HS-27A (cell line): ENCODE measurements around the gene RFT1.

Experiments
- DNase-seq: peaks from one replicate; pipeline ENCODE4 v3.0.0-alpha.2; 2012; ENCODE audit warnings: low read depth, missing footprints

Gene RFT1

DNA sequence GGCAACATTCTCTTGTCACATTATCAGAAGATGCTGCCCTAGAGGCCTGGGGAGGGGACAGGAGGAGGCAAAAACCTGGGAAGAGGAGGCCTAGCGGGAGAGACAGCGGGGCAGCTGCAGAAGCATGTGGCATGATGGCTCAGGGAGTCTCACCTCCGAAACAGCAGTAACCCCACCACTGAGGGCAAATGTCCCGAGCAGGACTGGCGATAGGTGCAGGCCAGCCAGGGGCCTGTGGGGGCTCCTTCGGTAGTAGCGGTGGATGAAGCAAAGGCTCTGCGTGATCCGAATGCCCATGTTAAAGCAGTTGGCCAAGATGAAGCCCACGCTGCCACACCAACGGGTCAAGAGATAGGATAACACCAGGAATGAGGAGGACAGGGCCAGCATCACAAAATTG, 38.0 kb downstream of the RFT1 start:
- no peak for DNase-seq

DNA sequence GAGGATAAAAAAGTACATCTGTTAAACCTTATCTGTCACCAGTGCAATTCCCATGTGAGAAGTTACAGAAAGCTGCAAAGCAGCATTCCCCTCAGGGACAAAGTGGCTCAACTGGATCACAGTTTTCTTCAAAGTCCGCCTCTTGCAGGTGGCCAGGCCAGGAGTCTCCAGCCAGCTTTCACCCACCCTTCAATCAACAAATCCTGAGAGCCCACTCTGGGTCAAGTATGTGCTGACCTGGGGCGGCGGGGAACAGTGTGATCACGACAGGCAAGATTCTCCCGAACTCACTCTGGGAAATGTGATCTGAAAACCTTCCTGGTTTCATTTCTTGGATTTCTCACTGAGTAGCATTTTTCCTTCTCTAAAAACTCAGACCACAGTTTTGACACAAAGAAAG, 39.2 kb downstream of the RFT1 start:
- no peak for DNase-seq

- no peak for DNase-seq
Observed at GRCh38 chr3:53089511-53089910, 40.7 kb downstream of the RFT1 start.

DNA sequence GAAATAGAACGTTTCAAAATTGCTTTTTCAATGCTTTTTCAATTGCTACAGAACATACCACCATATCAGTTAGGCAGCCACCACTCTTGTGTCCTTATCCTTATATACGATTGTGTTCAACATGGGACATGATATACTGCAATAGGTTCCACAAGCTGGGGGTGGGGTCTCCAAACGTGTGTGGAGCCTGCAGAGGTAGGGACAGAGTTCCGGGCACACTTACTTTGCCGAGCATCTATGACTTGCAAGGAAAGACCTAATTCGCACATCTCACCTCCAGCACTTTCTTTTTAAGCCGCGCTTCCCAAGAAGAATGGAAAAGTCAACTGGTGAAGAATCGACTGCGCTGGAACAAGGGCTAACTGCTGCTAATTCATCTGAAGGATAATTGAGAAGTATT, 44.8 kb downstream of the RFT1 start:
- no peak for DNase-seq

GRCh38 chr3:53084310-53085001, 45.8 kb downstream of the RFT1 start:
- DNase-seq: no peak

GRCh38 chr3:53083949-53084309, 46.3 kb downstream of the RFT1 start:
- DNase-seq: no peak

GRCh38 chr3:53083521-53083920, 46.7 kb downstream of the RFT1 start:
- no peak for DNase-seq

GRCh38 chr3:53082736-53083135, 47.5 kb downstream of the RFT1 start:
- no peak for DNase-seq

- no peak for DNase-seq
Observed at GRCh38 chr3:53081318-53081717, 48.9 kb downstream of the RFT1 start.

DNA sequence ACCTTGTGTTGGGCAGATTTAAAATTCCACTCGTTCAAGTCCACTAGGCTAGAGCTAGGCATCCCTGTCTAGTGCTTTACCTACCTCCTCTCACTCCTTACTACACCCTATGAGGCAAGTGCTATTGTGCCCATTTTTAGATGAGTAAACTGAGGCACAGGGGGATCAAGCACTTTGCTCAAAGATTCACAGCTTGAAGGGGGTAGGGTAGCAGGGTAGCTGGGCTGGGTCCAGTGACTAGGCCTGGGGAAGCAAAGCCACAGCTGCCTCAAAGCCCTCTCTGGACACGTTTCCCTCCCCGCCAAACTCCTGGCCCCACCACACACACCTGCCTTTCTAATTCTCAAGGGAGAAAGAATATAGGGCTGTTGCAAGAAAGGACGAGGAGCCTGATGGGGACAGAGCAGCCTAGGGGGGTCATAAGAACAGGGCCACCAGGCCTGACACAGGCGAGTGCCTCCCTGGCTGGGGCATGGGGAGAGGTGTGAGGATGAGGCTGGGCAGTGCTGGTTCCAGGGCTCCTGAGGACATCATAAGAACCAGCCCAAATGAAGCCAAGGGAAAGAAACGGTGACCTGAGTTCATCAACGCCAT, 49.5 kb downstream of the RFT1 start:
- no peak for DNase-seq

- no peak for DNase-seq
Observed at GRCh38 chr3:53079791-53080555, 50.3 kb downstream of the RFT1 start.

DNA sequence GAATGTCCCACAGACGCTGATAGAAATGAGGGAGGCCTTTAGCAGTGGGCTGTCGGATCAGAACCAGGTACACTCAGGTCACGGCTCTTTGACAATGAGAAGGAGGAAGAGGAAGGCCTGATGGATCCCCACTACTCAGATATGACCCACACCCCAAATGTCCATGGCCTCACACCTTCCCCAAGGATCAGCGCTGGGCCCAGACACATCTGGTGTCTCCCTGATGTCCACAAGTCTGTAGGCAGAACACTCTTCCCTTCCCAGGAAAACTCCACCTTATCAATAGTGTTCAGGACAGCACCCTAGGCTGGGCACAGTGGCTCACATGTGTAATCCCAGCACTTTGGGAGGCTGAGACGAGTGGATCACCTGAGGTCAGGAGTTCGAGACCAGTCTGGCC, 51.1 kb downstream of the RFT1 start:
- no peak for DNase-seq

DNA sequence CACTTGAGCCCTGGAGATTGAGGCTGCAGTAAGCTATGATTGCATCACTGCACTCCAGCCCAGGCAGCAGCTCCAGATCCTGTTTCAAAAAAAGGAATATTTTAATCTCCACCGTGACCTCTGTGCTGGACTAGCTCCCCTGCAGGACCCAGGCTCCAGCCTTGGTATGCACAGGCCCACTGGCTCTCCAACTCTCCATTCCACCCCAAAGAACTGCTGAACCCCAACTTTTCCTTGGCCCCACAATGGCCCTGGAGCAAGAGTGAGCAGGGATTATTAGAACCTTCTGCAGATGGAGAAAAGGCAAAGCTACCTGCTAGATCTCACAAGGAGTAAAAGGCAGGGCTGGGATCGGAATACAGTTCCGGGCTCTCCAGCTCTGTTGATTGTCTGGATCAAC, 51.6 kb downstream of the RFT1 start:
- DNase-seq: no peak

GRCh38 chr3:53077476-53078220, 52.6 kb downstream of the RFT1 start:
- DNase-seq: no peak

GRCh38 chr3:53075743-53076140, 54.5 kb downstream of the RFT1 start:
- DNase-seq: no peak

DNA sequence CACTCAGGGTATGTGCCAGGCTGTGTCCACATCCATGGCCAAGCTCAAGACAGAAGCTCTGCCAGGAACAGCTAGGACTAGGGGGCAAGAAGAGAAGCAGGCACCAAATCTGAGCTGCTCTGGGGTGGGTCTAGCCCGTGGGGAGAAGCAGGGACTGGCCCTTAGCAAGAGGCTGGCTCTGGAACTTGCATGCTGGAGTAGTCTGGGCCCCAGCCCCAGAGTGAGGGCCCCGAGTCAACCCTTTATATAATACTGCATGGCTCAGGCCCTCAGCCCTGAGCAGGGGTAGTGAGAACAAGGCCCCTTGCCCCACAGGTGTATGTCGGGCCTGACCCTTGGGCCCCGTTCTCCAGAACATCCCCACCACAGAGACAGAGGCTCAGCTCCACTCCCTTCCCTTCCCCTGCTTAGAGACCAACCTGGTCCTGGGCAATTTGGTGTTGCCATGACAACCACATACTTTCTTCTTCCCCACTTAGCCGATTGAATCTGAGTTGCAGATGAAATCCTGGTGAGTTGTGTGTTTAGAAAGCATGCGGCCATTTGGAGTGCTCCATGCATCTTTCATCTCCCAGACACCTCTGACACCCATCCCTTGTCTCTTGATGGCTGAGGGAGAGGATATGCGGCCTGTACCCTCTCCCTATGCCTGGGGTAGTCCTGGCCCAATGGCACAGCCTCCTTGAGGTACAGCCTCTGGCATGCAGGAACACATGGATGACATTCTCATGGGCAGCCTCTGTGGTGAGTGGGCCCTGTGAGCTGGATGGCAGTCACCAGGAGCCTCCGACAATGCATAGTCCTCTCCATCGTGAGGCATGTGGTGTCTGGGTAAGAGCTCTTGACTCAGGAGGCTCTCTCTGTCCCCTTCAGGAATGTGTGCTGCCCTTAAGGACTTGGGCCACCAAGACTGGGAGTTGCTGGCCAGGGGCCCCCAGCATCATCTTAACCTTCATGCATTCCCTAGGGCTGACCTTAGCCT, 55.2 kb downstream of the RFT1 start:
- no peak for DNase-seq

DNA sequence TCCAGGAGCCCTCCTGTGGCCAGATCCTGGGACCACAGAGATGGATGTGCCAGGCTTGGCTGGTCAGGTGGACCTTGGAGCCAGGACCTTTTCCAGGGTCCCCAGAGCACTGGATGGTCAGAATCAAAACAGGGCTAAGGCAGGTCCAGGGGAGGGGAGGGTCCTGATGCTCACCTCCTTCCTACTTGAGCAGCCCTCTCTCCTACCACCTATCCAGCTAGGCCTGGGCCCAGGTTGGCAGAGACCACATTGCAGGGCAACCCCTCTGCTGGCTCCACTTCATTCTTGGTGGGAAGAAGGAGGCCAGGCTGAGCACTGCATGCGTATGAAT, 55.9 kb downstream of the RFT1 start:
- DNase-seq: no peak

GRCh38 chr3:53073553-53074365, 56.5 kb downstream of the RFT1 start:
- no peak for DNase-seq

- peak; percentile 35 for DNase-seq
Observed at GRCh38 chr3:53072653-53073552, 57.3 kb downstream of the RFT1 start.
